Calu3 (cell line): Measurements from ENCODE around the gene AMOTL1. TPM values are rescaled to one million over a fixed set of nuclear protein-coding genes. Genes with fewer than 3 reads are reported as not detected.
"Not testable (repeated sequence)": the region's sequence is repeated elsewhere in the genome, so short reads cannot be mapped to it uniquely, and the experiment has no call there.

Experiments used
- BruUV-seq: library from RNA; stranded (reverse); fragments of 400-500 nt; replicated peaks from 2 replicates; lab custom pipeline; 2021; lab: Mats Ljungman, UMichigan
- CTCF ChIA-PET: fragments of 300-600 bp; sonication (Branson Sonifier 250); formaldehyde crosslinking; loops from one replicate; lab custom pipeline; 2022; ENCODE audit warnings: antibody characterized with exemption; lab: Charles Lee
- DNase-seq: peaks from one replicate; pipeline ENCODE4 v3.0.0; 2022
- H3K27ac Mint-ChIP-seq: one replicate; pipeline ENCODE4 v1.8.0; 2022; ENCODE audit warnings: mixed read lengths; ENCODE audit not compliant: unreplicated experiment
- H3K27me3 Mint-ChIP-seq: one replicate; pipeline ENCODE4 v1.8.0; 2022; ENCODE audit warnings: mixed read lengths; ENCODE audit not compliant: unreplicated experiment
- H3K36me3 Mint-ChIP-seq: one replicate; pipeline ENCODE4 v1.8.0; 2022; ENCODE audit warnings: mild to moderate bottlenecking, moderate library complexity, mixed read lengths; ENCODE audit not compliant: insufficient read depth, unreplicated experiment
- H3K4me1 Mint-ChIP-seq: one replicate; pipeline ENCODE4 v1.8.0; 2022; ENCODE audit warnings: mild to moderate bottlenecking, low read depth, mixed read lengths; ENCODE audit not compliant: unreplicated experiment
- H3K4me3 Mint-ChIP-seq: one replicate; pipeline ENCODE4 v1.8.0; 2022; ENCODE audit warnings: mild to moderate bottlenecking, low read depth, moderate library complexity, mixed read lengths; ENCODE audit not compliant: unreplicated experiment
- H3K9me3 Mint-ChIP-seq: one replicate; pipeline ENCODE4 v1.8.0; 2022; ENCODE audit warnings: low read depth, mixed read lengths; ENCODE audit not compliant: unreplicated experiment
- CTCF ChIP-seq: fragments of 200-600 bp; IDR thresholded peaks from one replicate; pipeline ENCODE4 v1.8.0; 2022; ENCODE audit warnings: antibody characterized with exemption; ENCODE audit not compliant: unreplicated experiment
- intact Hi-C: fragments of 100-400 bp; cut with micrococcal nuclease; formaldehyde crosslinking; loops from one replicate; pipeline ENCODE4 v1.10.0; 2022; ENCODE audit not compliant: unreplicated experiment
- total RNA-seq: library from RNA; stranded (reverse); gene quantifications from 2 replicates; pipeline ENCODE4 v1.2.3, GENCODE V29; 2022

The AMOTL1 gene
- total RNA-seq, 1 experiment from 2014 or later = 24.2 TPM

GRCh38 chr11:94806014-94806413, 37.9 kb downstream of the AMOTL1 start:
- BruUV-seq = no TSS peak
- TF ChIP-seq CTCF = no peak
- peaks cover 4% of the 10 kb centered on the region for H3K36me3 Mint-ChIP-seq
- H3K27ac Mint-ChIP-seq = no peak overlapping the region
- H3K9me3 Mint-ChIP-seq = no peaks in the 10 kb centered on the region
- CTCF ChIA-PET = no interaction called here
- H3K4me1 Mint-ChIP-seq = no peaks in the 10 kb centered on the region
- H3K27me3 Mint-ChIP-seq = no peaks in the 10 kb centered on the region
- intact Hi-C loops = no loop called here
- no peak overlapping the region for H3K4me3 Mint-ChIP-seq
- DNase-seq = no peak

- CTCF ChIA-PET = no interaction called here
- Mint-ChIP-seq H3K27me3 (no peaks in the 10 kb centered on the region), H3K4me3 (no peak overlapping the region), H3K4me1 (no peaks in the 10 kb centered on the region), H3K9me3 (no peaks in the 10 kb centered on the region), H3K27ac (no peak overlapping the region), H3K36me3 (peaks cover 4% of the 10 kb centered on the region)
- no peak for TF ChIP-seq CTCF
- BruUV-seq = no TSS peak
- intact Hi-C loops = no loop called here
- DNase-seq = no peak
Observed at GRCh38 chr11:94806419-94806818, 38.3 kb downstream of the AMOTL1 start.

- CTCF ChIA-PET = no interaction called here
- Mint-ChIP-seq H3K27ac (no peak overlapping the region), H3K9me3 (peaks cover 2% of the 10 kb centered on the region), H3K36me3 (peaks cover 4% of the 10 kb centered on the region), H3K4me3 (no peak overlapping the region), H3K27me3 (no peaks in the 10 kb centered on the region), H3K4me1 (no peaks in the 10 kb centered on the region)
- no peak for DNase-seq
- intact Hi-C loops = no loop called here
- TF ChIP-seq CTCF = no peak
- no TSS peak for BruUV-seq
Observed at GRCh38 chr11:94809251-94809650, 41.1 kb downstream of the AMOTL1 start.

- H3K36me3 Mint-ChIP-seq, H3K4me3 Mint-ChIP-seq, CTCF ChIA-PET, H3K4me1 Mint-ChIP-seq, intact Hi-C loops, BruUV-seq, DNase-seq, H3K27me3 Mint-ChIP-seq, H3K9me3 Mint-ChIP-seq, H3K27ac Mint-ChIP-seq: not testable (repeated sequence)
Observed at GRCh38 chr11:94812724-94813720, 44.9 kb downstream of the AMOTL1 start.
